ENCODE data around the gene CDKL2. TPM values are rescaled to one million over a fixed set of nuclear protein-coding genes. Genes with fewer than 3 reads are reported as not detected.
"Not testable (repeated sequence)": the region's sequence is repeated elsewhere in the genome, so short reads cannot be mapped to it uniquely, and the experiment has no call there.

CDKL2 gene
- total and polyA plus RNA-seq, 4 experiments from 2014 or later, result 0.32 to 0.39 (median 0.36) TPM

DNA sequence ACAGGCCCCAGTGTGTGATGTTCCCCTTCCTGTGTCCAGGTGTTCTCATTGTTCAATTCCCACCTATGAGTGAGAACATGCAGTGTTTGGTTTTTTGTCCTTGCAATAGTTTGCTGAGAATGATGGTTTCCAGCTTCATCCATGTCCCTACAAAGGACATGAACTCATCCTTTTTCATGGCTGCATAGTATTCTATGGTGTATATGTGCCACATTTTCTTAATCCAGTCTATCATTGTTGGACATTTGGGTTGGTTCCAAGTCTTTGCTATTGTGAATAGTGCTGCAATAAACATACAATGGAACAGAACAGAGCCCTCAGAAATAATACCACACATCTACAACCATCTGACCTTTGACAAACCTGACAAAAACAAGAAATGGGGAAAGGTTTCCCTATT is 96.4 kb downstream of the CDKL2 start:
- H3K4me3 Mint-ChIP-seq; H3K27me3 ChIP-seq (ENCODE audit: insufficient read depth, low read length); DNase-seq; H3K9me3 ChIP-seq (ENCODE audit: control insufficient read depth in 1 of 2, low read length in 2 of 2); H3K27ac Mint-ChIP-seq; H3K4me1 ChIP-seq (ENCODE audit: insufficient read depth, low read length); H3K36me3 ChIP-seq (ENCODE audit: insufficient read depth, low read length); POLR2A ChIA-PET (ENCODE audit: partially characterized antibody); H3K4me1 Mint-ChIP-seq; H3K27me3 Mint-ChIP-seq; intact Hi-C loops (cut with micrococcal nuclease); H3K27ac ChIP-seq (ENCODE audit: low read depth, low read length); H3K4me3 ChIP-seq (ENCODE audit: low read length in 2 of 2); CTCF ChIA-PET (ENCODE audit: partially characterized antibody): not testable (repeated sequence)
- Mint-ChIP-seq H3K9me3 (peaks cover 2 to 23% (median 10%) of the 10 kb centered on the region in 8 donors), H3K36me3 (peaks cover 55 to 62% of the 10 kb centered on the region in 2 donors)

DNA sequence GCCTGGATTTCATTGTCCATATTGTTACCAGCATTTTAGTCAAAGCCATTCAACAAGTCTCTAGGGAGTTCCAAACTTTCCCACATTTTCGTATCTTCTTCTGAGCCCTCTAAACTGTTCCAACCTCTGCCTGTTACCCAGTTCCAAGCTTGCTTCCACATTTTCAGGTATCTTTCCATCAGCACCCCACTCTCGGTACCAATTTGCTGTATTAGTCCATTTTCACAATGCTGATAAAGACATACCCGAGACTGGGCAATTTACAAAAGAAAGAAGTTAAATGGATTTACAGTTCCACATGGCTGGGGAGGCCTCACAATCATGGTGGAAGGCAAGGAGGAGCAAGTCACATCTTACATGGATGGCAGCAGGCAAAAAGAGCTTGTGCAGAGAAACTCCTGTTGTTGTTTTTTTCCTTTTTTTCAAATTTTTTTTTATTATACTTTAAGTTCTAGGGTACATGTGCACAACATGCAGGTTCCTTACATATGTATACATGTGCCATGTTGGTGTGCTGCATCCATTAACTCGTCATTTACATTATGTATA is 96.9 kb downstream of the CDKL2 start:
- H3K36me3 ChIP-seq (ENCODE audit: insufficient read depth, low read length); H3K4me3 ChIP-seq (ENCODE audit: low read length in 2 of 2); H3K27me3 ChIP-seq (ENCODE audit: insufficient read depth, low read length); CTCF ChIA-PET (ENCODE audit: partially characterized antibody); POLR2A ChIA-PET (ENCODE audit: partially characterized antibody); intact Hi-C loops (cut with micrococcal nuclease); H3K27ac ChIP-seq (ENCODE audit: low read depth, low read length); DNase-seq; H3K9me3 ChIP-seq (ENCODE audit: control insufficient read depth in 1 of 2, low read length in 2 of 2); H3K27ac Mint-ChIP-seq; H3K4me3 Mint-ChIP-seq; H3K4me1 ChIP-seq (ENCODE audit: insufficient read depth, low read length); H3K4me1 Mint-ChIP-seq; H3K27me3 Mint-ChIP-seq: not testable (repeated sequence)
- Mint-ChIP-seq H3K9me3 (peaks cover 2 to 23% (median 10%) of the 10 kb centered on the region in 8 donors), H3K36me3 (peaks cover 53 to 64% of the 10 kb centered on the region in 2 donors)

DNA sequence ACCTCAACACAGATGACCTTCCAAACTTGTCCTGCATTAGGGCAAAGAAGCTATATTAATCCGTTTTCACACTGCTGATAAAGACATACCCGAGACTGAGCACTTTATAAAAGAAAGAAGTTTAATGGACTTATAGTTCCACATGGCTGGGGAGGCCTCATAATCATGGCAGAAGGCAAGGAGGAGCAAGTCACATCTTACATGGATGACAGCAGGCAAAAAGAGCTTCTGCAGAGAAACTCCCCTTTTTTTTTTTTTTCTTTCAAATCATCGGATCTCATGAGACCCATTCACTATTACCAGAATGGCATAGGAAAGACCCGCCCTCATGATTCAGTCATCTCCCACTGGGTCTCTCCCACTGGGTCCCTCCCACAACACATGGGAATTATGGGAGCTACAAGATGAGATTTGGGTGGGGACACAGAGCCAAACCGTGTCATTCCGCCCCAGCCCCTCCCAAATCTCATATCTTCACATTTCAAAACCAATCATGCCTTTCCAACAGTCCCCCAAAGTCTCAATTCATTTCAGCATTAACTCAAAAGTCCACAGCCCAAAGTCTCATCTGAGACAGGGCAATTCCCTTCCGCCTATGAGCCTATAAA is 98.7 kb downstream of the CDKL2 start:
- H3K9me3 ChIP-seq (ENCODE audit: control insufficient read depth in 1 of 2, low read length in 2 of 2); H3K27ac ChIP-seq (ENCODE audit: low read depth, low read length); H3K4me3 Mint-ChIP-seq; intact Hi-C loops (cut with micrococcal nuclease); H3K4me1 Mint-ChIP-seq; CTCF ChIA-PET (ENCODE audit: partially characterized antibody); H3K27me3 ChIP-seq (ENCODE audit: insufficient read depth, low read length); DNase-seq; H3K4me1 ChIP-seq (ENCODE audit: insufficient read depth, low read length); H3K27me3 Mint-ChIP-seq; H3K4me3 ChIP-seq (ENCODE audit: low read length in 2 of 2): not testable (repeated sequence)
- Mint-ChIP-seq H3K36me3 (peaks cover 67 to 68% of the 10 kb centered on the region in 2 donors), H3K9me3 (peaks cover 2 to 23% (median 10%) of the 10 kb centered on the region in 8 donors), H3K27ac (peak overlapping the region in 2 of 7 donors; percentile 1 to 54)
- peaks cover 25% of the 10 kb centered on the region for H3K36me3 ChIP-seq (ENCODE audit: insufficient read depth, low read length)
- POLR2A ChIA-PET (ENCODE audit: partially characterized antibody), result interaction anchor here (1.3 kb wide), 1 partner anchor 17 kb away, joined by 4 read pairs; the partner anchor contains the start of genes RCHY1 and THAP6

DNA sequence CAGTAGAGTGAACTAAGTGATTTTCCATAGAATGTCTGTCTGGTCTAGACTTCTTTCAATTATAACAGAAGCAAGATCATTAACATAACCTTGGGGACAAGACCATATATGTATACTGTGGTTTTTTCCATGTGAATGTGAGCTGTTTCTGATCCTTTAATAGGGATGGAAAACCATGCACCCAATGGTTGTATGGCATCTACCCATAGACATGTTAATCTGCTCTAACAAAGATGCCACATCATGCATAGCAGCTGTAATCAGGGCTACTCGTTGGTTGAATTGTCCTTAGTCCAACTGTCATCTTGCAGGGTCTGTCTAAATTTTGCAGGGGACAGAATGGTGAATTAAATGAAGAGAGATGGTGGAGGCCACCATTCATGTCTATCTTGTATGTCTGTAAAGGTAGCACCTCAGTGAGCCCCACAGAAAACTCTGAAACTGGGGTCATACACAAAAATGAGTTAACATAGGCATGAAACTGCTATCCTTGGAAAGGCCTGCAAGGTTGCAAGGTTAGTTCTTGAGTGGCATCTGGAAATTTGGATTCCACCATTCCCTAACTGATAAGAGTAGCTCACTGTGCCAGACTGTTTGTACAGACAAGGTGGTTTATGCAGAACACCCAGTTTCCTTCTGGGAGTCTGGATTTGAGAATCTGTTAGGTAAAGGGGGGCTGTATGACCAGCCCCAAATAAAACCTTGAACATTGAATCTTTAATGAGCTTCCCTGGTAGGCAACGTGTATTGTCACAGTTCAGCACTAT is 99.6 kb downstream of the CDKL2 start:
- intact Hi-C loops (cut with micrococcal nuclease), result no loop called here
- ChIA-PET POLR2A (ENCODE audit: partially characterized antibody) (no interaction called here), CTCF (ENCODE audit: partially characterized antibody) (no interaction called here)
- H3K27ac ChIP-seq (ENCODE audit: low read depth, low read length), result no peak overlapping the region
- H3K4me1 Mint-ChIP-seq, result peaks cover 3 to 4% (median 4%) of the 10 kb centered on the region in 4 donors
- no peaks in the 10 kb centered on the region for H3K27me3 Mint-ChIP-seq
- H3K27me3 ChIP-seq (ENCODE audit: insufficient read depth, low read length), result no peaks in the 10 kb centered on the region
- H3K27ac Mint-ChIP-seq, result no peak overlapping the region
- no peak overlapping the region for H3K4me3 ChIP-seq (ENCODE audit: low read length in 2 of 2)
- H3K4me3 Mint-ChIP-seq, result no peak overlapping the region
- H3K36me3 ChIP-seq (ENCODE audit: insufficient read depth, low read length), result peaks cover 32% of the 10 kb centered on the region
- H3K36me3 Mint-ChIP-seq, result peaks cover 74 to 75% of the 10 kb centered on the region in 2 donors
- H3K4me1 ChIP-seq (ENCODE audit: insufficient read depth, low read length), result no peaks in the 10 kb centered on the region
- H3K9me3 Mint-ChIP-seq, result peaks cover 2 to 23% (median 10%) of the 10 kb centered on the region in 8 donors
- no peak for DNase-seq
- H3K9me3 ChIP-seq (ENCODE audit: control insufficient read depth in 1 of 2, low read length in 2 of 2), result no peaks in the 10 kb centered on the region

Other genes with a start within 250 kb of the CDKL2 start
- 10 to 100 TPM; 36.6 to 40.9 TPM for gene RCHY1, start 116.1 kb downstream of the CDKL2 start, total RNA-seq
- 10 to 100 TPM; 26.4 to 40.7 TPM for gene RCHY1, start 116.1 kb downstream of the CDKL2 start, polyA plus RNA-seq
- 10 to 100 TPM; 38.1 to 43.4 TPM for gene THAP6, start 116.1 kb downstream of the CDKL2 start, total RNA-seq
- 10 to 100 TPM; 12.9 to 13.6 TPM for gene THAP6, start 116.1 kb downstream of the CDKL2 start, polyA plus RNA-seq
- not detected for gene ODAPH, start 74.5 kb downstream of the CDKL2 start, total RNA-seq
- gene ODAPH, start 74.5 kb downstream of the CDKL2 start, polyA plus RNA-seq, result not detected
- gene G3BP2, start 42.9 kb upstream of the CDKL2 start, total RNA-seq, result 100 to 1,000 TPM; 150 to 165 TPM
- gene G3BP2, start 42.9 kb upstream of the CDKL2 start, polyA plus RNA-seq, result 100 to 1,000 TPM; 118 to 125 TPM
- 10 to 100 TPM; 48.6 to 49.4 TPM for gene USO1, start 94.0 kb upstream of the CDKL2 start, total RNA-seq
- 10 to 100 TPM; 31.9 to 35.4 TPM for gene USO1, start 94.0 kb upstream of the CDKL2 start, polyA plus RNA-seq

All from CD4-positive, alpha-beta memory T cell (primary cell).